Upper lobe of left lung (tissue), 4 donors: ENCODE results near the gene SRGAP3.

Experiments used
- CTCF ChIP-seq, 6 experiments: fragments of 450-650 bp in 4 of 6; fragments of 200-600 bp in 2 of 6; sonication (generic) in 2 of 6; IDR thresholded peaks; one replicate each; pipeline ENCODE4 v1.5.1; 2016 to 2019; ENCODE audit warnings: antibody characterized with exemption in 6 of 6
- EP300 ChIP-seq, 4 donors: sonication (generic); formaldehyde crosslinking; IDR thresholded peaks; one replicate each; pipeline ENCODE4 v1.5.1; 2017; ENCODE audit warnings: antibody characterized with exemption in 4 of 4, control low read depth in 2 of 4
- POLR2A ChIP-seq, 4 donors: fragments of 450-650 bp; IDR thresholded peaks; one replicate each; pipeline ENCODE4 v1.5.1; 2016 to 2017; ENCODE audit warnings: antibody characterized with exemption in 4 of 4, mild to moderate bottlenecking in 2 of 4
- POLR2AphosphoS5 ChIP-seq, 2 donors: sonication (generic); formaldehyde crosslinking; IDR thresholded peaks; one replicate each; pipeline ENCODE4 v1.5.1; 2017; ENCODE audit warnings: antibody characterized with exemption in 2 of 2

- TF ChIP-seq CTCF (IDR thresholded peaks at IDR 0.05) (no peak), POLR2AphosphoS5 (IDR thresholded peaks at IDR 0.05) (no peak), POLR2A (IDR thresholded peaks at IDR 0.05) (no peak), EP300 (IDR thresholded peaks at IDR 0.05) (no peak)
Measured at GRCh38 chr3:9198899-9199335, 50.5 kb downstream of the SRGAP3 start.
